Cardiac fibroblast (primary cell): ENCODE measurements around the gene FTCD.

ENCODE experiments used
- DNase-seq, 2 donors: peaks; one replicate each; pipeline versions ENCODE4 v3.0.0 to v3.0.0-alpha.2; 2010; ENCODE audit warnings: low read depth in 2 of 2
- H3K4me3 ChIP-seq, 2 donors: replicated peaks in 1 of 2; 1 replicate in 1 of 2; 2 replicates in 1 of 2; pipeline ENCODE4 v1.5.1; 2011; ENCODE audit warnings: low read depth in 2 of 2, low read length in 2 of 2, mild to moderate bottlenecking in 2 of 2, moderate library complexity in 1 of 2
- TF ChIP-seq, protein P1 (sequence below): IDR thresholded peaks from one replicate; pipeline ENCODE4 v1.5.1; 2011; ENCODE audit warnings: low read depth, mild to moderate bottlenecking, low read length, inconsistent platforms

FTCD gene

DNA sequence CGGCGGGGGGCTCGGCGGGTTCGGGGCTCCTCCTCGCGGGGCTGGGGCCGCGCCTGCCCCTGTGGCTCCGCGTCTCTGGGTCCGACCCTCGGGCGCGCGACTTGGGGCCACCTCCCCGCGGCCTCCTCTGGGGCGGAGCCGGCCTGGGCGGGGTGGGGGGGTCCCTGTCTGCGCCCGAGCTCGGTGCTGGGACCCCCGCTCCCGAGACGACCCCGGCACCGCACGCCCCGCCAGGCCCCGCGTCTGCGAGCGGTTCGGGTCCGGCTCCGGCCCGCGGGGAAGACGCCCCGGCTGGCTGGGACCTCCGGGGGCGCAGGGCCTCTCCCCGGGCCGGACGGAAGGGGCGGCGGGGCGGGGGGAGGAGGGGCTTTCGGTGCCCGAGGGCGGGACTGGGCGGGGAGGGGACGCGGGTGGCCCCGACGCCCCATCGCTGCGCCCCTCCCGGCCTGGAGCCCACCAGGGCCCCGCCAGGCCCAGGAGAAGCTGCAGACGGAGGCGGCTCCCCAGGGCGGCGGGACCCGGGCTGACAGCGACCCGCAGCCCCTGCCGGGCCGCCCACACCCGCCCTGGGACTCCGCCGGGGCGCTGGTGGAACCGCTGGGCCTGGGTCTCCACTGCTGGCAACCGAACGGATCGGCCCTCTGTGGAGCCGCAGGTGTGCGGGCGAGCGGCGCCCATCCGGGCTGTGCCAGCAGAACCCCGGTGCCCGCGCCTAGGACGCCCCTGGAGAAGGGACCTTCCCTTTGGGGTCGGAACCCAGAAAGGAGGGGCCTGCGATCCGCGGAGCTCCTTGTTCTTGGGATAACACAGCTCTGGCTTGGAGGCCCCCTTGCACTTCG is 56.9 kb downstream of the FTCD start:
- peak in 1 of 2 donors; percentile 42 for DNase-seq
- peak overlapping the region; percentile 75 to 82 for H3K4me3 ChIP-seq
- TF ChIP-seq, protein P1, sequence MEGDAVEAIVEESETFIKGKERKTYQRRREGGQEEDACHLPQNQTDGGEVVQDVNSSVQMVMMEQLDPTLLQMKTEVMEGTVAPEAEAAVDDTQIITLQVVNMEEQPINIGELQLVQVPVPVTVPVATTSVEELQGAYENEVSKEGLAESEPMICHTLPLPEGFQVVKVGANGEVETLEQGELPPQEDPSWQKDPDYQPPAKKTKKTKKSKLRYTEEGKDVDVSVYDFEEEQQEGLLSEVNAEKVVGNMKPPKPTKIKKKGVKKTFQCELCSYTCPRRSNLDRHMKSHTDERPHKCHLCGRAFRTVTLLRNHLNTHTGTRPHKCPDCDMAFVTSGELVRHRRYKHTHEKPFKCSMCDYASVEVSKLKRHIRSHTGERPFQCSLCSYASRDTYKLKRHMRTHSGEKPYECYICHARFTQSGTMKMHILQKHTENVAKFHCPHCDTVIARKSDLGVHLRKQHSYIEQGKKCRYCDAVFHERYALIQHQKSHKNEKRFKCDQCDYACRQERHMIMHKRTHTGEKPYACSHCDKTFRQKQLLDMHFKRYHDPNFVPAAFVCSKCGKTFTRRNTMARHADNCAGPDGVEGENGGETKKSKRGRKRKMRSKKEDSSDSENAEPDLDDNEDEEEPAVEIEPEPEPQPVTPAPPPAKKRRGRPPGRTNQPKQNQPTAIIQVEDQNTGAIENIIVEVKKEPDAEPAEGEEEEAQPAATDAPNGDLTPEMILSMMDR = no peak

DNA sequence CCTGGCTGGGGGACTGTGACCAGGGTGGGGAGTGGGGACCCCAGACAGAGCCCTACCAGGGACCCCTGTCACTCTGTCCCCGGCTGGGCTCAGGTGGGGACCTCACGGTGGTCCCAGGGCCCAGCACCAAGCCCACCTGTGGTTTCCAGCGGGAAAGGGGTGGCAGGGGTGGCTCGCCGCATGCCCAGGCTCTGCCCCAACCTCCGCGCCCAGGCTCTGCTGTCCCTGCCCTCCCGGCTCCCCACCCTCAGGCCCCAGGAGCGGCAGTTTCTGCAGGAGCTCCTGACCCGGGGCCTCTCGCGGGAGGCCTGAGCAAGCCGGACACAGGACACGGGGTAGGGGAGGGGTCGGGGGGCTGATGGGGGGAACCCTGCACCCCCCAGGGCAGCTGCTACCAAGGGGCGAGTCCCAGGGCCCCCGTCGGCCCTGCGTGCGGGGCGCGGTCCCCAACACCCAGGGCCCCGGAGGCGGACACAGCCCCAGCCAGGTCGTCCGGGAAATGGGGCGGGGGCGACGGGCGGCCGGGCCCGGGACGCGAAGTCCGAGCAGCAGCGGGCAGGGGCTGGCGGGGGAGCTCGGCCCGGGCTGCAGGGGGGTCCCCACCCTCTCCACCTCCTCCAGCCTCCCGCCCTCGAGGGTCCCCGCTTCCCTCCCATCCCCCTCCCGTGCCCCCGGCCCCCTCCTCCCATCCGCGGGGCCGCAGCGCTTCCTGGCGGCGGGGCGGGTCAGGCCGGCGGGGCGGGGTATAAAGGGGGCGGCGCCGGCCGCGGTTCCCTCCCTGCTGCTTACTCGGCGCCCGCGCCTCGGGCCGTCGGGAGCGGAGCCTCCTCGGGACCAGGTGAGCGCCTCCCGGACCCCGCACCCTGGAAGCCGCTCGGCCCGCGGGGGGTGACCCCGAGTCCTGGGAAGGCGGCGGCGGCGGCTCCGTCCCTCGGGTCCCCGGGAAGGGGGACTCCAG is 57.8 kb downstream of the FTCD start, which contains the start of gene COL6A2:
TSS of gene COL6A2 (plus strand) at position 777 of the 958 bp plus-strand sequence.
- H3K4me3 ChIP-seq = peak within 1 kb of the TSS; percentile 75 to 82
- peak; percentile 58 to 76 for DNase-seq
- TF ChIP-seq, protein P1 = no peak

DNA sequence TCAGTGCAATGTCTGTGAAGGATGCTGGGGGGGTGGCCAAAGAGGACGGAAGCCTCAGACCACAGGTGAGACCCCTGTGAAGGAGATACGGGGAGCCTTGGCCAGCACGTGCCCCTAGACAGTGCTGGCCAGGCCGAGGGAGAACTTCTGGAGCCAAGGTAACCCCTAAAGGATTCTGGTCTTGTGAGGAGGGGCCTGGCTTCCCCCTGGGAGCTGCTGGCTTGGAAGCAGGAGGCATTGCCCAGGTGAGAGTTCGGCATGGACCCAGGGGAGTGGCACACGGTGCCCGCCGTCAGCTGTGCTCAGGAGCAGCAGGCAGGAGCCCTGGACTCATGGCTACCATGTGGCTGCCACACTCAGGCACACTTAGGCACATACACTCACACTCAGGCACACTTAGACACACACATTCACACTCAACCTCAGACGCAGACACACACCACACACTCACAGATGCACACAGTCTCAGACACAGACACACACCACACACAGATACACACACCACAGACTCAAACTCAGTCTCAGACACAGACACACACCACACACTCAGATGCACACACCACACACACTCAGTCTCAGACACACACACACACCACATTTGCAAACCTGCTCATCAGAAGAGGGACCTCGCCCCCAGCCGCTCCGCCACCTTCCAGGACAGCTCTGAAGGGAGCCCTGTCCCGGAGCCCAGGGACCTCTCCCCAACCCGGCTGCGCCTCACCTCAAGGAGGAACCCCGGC is 58.6 kb downstream of the FTCD start:
- no peak for DNase-seq
- TF ChIP-seq, protein P1 = no peak
- peak overlapping the region; percentile 46 to 82 for H3K4me3 ChIP-seq

DNA sequence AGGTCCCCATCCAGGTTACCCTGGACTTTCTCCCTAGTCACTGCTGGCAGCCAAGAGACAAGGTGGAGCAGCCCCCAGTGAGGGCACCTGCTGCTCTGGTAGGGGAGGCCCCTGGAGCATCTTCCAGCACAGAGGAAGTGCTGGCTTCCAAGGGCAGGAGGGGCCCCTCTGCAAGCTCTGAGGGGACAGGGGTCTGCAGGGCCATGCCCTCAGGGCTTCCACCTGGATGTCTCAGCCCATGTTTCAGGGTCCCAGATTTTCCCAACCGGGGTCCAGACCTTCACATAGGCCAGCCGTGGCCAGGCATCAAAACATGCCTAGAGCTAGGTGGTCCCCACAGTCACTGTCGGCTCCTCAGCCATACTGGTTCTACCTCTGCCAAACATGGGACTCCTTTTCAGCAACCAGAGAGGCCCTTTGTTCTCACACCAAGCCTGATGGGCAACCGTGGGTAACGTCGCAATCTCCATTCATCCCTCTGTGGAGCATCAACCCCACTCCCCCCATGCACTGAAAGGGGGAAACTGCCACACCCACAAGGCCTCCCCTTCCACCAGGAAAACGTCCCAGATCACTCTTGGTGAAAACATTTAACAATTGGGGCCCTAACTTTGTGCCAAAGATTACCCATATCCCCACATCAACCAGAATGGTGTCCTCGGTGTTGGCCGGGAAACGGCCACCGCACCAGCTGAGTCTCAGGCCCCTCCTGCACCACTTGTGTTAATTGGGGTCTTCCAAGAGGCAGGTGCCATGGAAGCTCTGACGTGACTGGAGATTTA is 59.4 kb downstream of the FTCD start:
- TF ChIP-seq, protein P1 = no peak
- H3K4me3 ChIP-seq = no peak overlapping the region
- no peak for DNase-seq

DNA sequence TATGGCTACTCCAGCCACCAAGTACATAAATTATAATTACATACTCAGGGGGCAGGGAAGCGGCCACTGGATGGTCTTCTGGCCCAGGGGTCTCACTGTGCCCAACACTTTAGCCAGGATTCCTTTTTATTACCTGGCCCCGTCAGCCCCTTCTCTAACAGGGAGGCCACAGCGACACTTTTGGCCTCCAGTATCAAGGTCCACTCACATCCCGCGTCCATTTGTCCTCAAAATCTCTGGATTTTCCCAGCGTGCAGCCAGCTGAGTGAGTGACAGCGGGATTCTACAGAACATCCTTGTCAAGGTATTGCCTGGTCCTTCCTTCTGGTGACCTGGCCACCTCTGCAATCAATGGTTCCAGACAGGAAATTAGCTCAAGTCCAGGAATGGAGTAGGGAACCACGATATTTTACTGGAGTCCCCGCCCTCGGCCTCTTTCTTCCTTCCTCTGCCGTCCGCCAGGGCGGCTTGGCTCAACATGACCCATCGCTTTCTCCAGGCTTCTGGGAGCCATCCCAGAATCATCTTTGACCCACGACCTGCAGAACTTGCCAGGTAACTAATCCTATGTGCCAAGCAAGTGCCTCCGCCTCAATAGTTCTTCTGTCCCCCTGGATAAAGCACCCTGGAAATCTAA is 60.2 kb downstream of the FTCD start:
- no peak for DNase-seq
- TF ChIP-seq, protein P1 = no peak
- no peak overlapping the region for H3K4me3 ChIP-seq
